ENCODE data around the gene TNS1. TPM values are rescaled to one million over a fixed set of nuclear protein-coding genes. Genes with fewer than 3 reads are reported as not detected.

TNS1 gene
- total RNA-seq, 1 experiment from 2014 or later: 4.5 TPM

GRCh38 chr2:217756375-217757107 lies 246.3 kb downstream of the TNS1 start (continued):
- no peak for TF ChIP-seq E2F1 (CRISPR knock-in tag; IDR thresholded peaks at IDR 0.05)
- TF ChIP-seq JUN (CRISPR knock-in tag; IDR thresholded peaks at IDR 0.05): no peak
- TF ChIP-seq ZNF396 (CRISPR knock-in tag; IDR thresholded peaks at IDR 0.05; ENCODE audit: borderline replicate concordance): no peak
- TF ChIP-seq ETV6 (CRISPR knock-in tag; IDR thresholded peaks at IDR 0.05): peak; percentile 48; the same call in 1 of the 2 replicates
- no peak for TF ChIP-seq CDX4 (CRISPR knock-in tag; IDR thresholded peaks at IDR 0.05; ENCODE audit: borderline replicate concordance)
- TF ChIP-seq MLX (CRISPR knock-in tag; IDR thresholded peaks at IDR 0.05): no peak
- TF ChIP-seq EMX1 (CRISPR knock-in tag; IDR thresholded peaks at IDR 0.05): no peak
- no peak for TF ChIP-seq NR1H2 (CRISPR knock-in tag; IDR thresholded peaks at IDR 0.05)
- TF ChIP-seq ZMAT4 (CRISPR knock-in tag; IDR thresholded peaks at IDR 0.05): no peak
- no peak for TF ChIP-seq PREB (CRISPR knock-in tag; IDR thresholded peaks at IDR 0.05; ENCODE audit: borderline replicate concordance)
- peak; percentile 50; the same call in 1 of the 2 replicates for TF ChIP-seq ZBTB43 (CRISPR knock-in tag; IDR thresholded peaks at IDR 0.05)
- TF ChIP-seq ATF3 (CRISPR knock-in tag; conservative IDR thresholded peaks at IDR 0.05): no peak
- TF ChIP-seq SMAD3 (CRISPR knock-in tag; IDR thresholded peaks at IDR 0.05; ENCODE audit: borderline replicate concordance): no peak
- TF ChIP-seq ZNF121 (CRISPR knock-in tag; IDR thresholded peaks at IDR 0.05): 0 out of 2 replicates have a peak, but pooled peaks have one; percentile 5
- TF ChIP-seq FOXP1 (CRISPR knock-in tag; IDR thresholded peaks at IDR 0.05; ENCODE audit: borderline replicate concordance): peak; percentile 60; the same call in 1 of the 2 replicates

GRCh38 chr2:217755027-217755745 lies 247.6 kb downstream of the TNS1 start:
- peaks cover 3% of the 10 kb centered on the region; the same call in 1 of the 2 replicates for H3K9me3 Mint-ChIP-seq
- DNase-seq (ENCODE audit: low spot score) (no peak), ATAC-seq (no peak)
- H3K27me3 Mint-ChIP-seq (ENCODE audit: low read depth): peaks cover 16% of the 10 kb centered on the region
- H3K4me3 Mint-ChIP-seq: no peak overlapping the region
- H3K4me1 Mint-ChIP-seq: peaks cover 20% of the 10 kb centered on the region
- H3K36me3 Mint-ChIP-seq: no peaks in the 10 kb centered on the region
- no peak for TF ChIP-seq ZNF532 (CRISPR knock-in tag; IDR thresholded peaks at IDR 0.05; ENCODE audit: borderline replicate concordance)
- no peak for TF ChIP-seq FOXP1 (CRISPR knock-in tag; IDR thresholded peaks at IDR 0.05; ENCODE audit: borderline replicate concordance)
- no peak for TF ChIP-seq TCF7 (CRISPR knock-in tag; IDR thresholded peaks at IDR 0.05; ENCODE audit: low read depth)
- no peak for TF ChIP-seq MXD4 (CRISPR knock-in tag; IDR thresholded peaks at IDR 0.05; ENCODE audit: borderline replicate concordance)
- no peak for TF ChIP-seq ATF2 (CRISPR knock-in tag; IDR thresholded peaks at IDR 0.05; ENCODE audit: borderline replicate concordance, low read depth)
- TF ChIP-seq ZMAT4 (CRISPR knock-in tag; IDR thresholded peaks at IDR 0.05): no peak
- no peak for TF ChIP-seq NR1H2 (CRISPR knock-in tag; IDR thresholded peaks at IDR 0.05)
- TF ChIP-seq ESRRA (CRISPR knock-in tag; IDR thresholded peaks at IDR 0.05; ENCODE audit: borderline replicate concordance): no peak
- CTCF ChIA-PET: interaction anchor here (1.4 to 1.5 kb wide), 2 partner anchors 30 to 143 kb away, joined by 3 to 8 read pairs; no protein-coding TSS in a partner anchor
- POLR2A ChIA-PET: no interaction called here
- H3K27ac Mint-ChIP-seq: no peak overlapping the region

All from WTC11 (cell line).